OCI-LY7 (cell line): ENCODE data around the gene CADM4. TPM values are rescaled to one million over a fixed set of nuclear protein-coding genes. Genes with fewer than 3 reads are reported as not detected.
"Not testable (repeated sequence)": the region's sequence is repeated elsewhere in the genome, so short reads cannot be mapped to it uniquely, and the experiment has no call there.

Experiments
- BruUV-seq: library from RNA; stranded (reverse); fragments of 400-500 nt; replicated peaks from 2 replicates; lab custom pipeline; 2021; lab: Mats Ljungman, UMichigan
- CTCF ChIA-PET: fragments of 300-600 bp; sonication (Branson Sonifier 250); formaldehyde crosslinking; loops from one replicate; lab custom pipeline; 2022; ENCODE audit warnings: antibody characterized with exemption; ENCODE audit not compliant: unreplicated experiment; lab: Charles Lee
- POLR2A ChIA-PET: fragments of 300-600 bp; sonication (Branson Sonifier 250); formaldehyde crosslinking; loops from one replicate; lab custom pipeline; 2022; ENCODE audit warnings: antibody characterized with exemption; lab: Charles Lee
- DNase-seq: peaks from one replicate; pipeline ENCODE4 v3.0.0-alpha.2; 2015; ENCODE audit warnings: low spot score
- H2AFZ ChIP-seq: fragments of 200-600 bp; sonication (generic), shearing (Covaris generic); 2 replicates; pipeline ENCODE4 v1.6.1; 2014; ENCODE audit warnings: mild to moderate bottlenecking, antibody characterized with exemption, low read length, moderate library complexity
- H3K27ac ChIP-seq: fragments of 200-600 bp; sonication (generic); 2 replicates; pipeline ENCODE4 v1.5.1; 2014; ENCODE audit warnings: mixed run types, low read depth, mild to moderate bottlenecking, moderate library complexity, low read length, inconsistent platforms; ENCODE audit not compliant: poor library complexity, severe bottlenecking
- H3K36me3 ChIP-seq: fragments of 200-600 bp; sonication (generic); 2 replicates; pipeline ENCODE4 v1.6.1; 2014; ENCODE audit warnings: mild to moderate bottlenecking, antibody characterized with exemption, low read length, moderate library complexity, mixed read lengths; ENCODE audit not compliant: insufficient read depth
- H3K4me1 ChIP-seq: fragments of 200-600 bp; sonication (generic); 2 replicates; pipeline ENCODE4 v1.5.1; 2014; ENCODE audit warnings: mild to moderate bottlenecking, low read length; ENCODE audit not compliant: insufficient read depth, poor library complexity, severe bottlenecking
- H3K4me2 ChIP-seq: fragments of 200-600 bp; sonication (generic); 2 replicates; pipeline ENCODE4 v1.6.1; 2014; ENCODE audit warnings: mild to moderate bottlenecking, low read length
- H3K4me3 ChIP-seq: fragments of 200-600 bp; sonication (generic); 2 replicates; pipeline ENCODE4 v1.5.1; 2014; ENCODE audit warnings: mild to moderate bottlenecking, low read depth, low read length; ENCODE audit not compliant: poor library complexity, severe bottlenecking
- H3K79me2 ChIP-seq: fragments of 200-600 bp; sonication (generic); 2 replicates; pipeline ENCODE4 v1.6.1; 2016; ENCODE audit warnings: low read depth, mild to moderate bottlenecking, low read length, moderate library complexity, mixed read lengths; ENCODE audit not compliant: insufficient read depth
- H3K9me2 ChIP-seq: fragments of 200-600 bp; sonication (generic); 2 replicates; pipeline ENCODE4 v1.6.1; 2016; ENCODE audit warnings: mild to moderate bottlenecking, low read length, mixed read lengths; ENCODE audit not compliant: insufficient read depth
- H3K9me3 ChIP-seq: fragments of 200-600 bp; sonication (generic); 2 replicates; pipeline ENCODE4 v1.6.1; 2014; ENCODE audit warnings: mild to moderate bottlenecking, mixed run types, low read length, mixed read lengths
- H4K20me1 ChIP-seq: fragments of 200-600 bp; sonication (generic); 2 replicates; pipeline ENCODE4 v1.6.1; 2014; ENCODE audit warnings: mild to moderate bottlenecking, antibody characterized with exemption, low read length, moderate library complexity, mixed read lengths; ENCODE audit not compliant: insufficient read depth
- CTCF ChIP-seq: fragments of 200-600 bp; sonication (generic); conservative IDR thresholded peaks from 2 replicates; pipeline ENCODE4 v1.5.1; 2014; ENCODE audit warnings: mild to moderate bottlenecking, antibody characterized with exemption, low read length, moderate library complexity, mixed read lengths
- EZH2phosphoT487 ChIP-seq: fragments of 200-600 bp; sonication (generic); IDR thresholded peaks from 2 replicates; pipeline ENCODE4 v1.6.1; 2018; ENCODE audit warnings: low read depth, borderline replicate concordance, mild to moderate bottlenecking, mixed run types, antibody characterized with exemption, low read length, moderate library complexity, mixed read lengths
- intact Hi-C: fragments of 100-400 bp; cut with micrococcal nuclease; formaldehyde crosslinking; loops from one replicate; pipeline ENCODE4 v1.10.0; 2022; ENCODE audit not compliant: unreplicated experiment
- total RNA-seq, 2 experiments: library from RNA; depleted of rRNA in 1 of 2; stranded (reverse); fragments of >200 nt in 1 of 2; shearing (Covaris generic) in 1 of 2; gene quantifications; 2 replicates each; pipeline ENCODE4 v1.2.3, GENCODE V29; 2014 to 2022

CADM4 gene
- total RNA-seq, 2 experiments from 2014 or later, result not detected

GRCh38 chr19:43606569-43607229 is 33.0 kb downstream of the CADM4 start:
- intact Hi-C loops, result no loop called here
- CTCF ChIA-PET, result no interaction called here

GRCh38 chr19:43605875-43606568 is 33.6 kb downstream of the CADM4 start:
- Histone ChIP-seq H2AFZ (no peak overlapping the region), H3K79me2 (no peaks in the 10 kb centered on the region), H3K9me3 (no peaks in the 10 kb centered on the region), H3K27ac (no peak overlapping the region), H3K4me1 (peaks cover 6% of the 10 kb centered on the region), H3K4me3 (no peak overlapping the region), H4K20me1 (no peaks in the 10 kb centered on the region), H3K9me2 (no peaks in the 10 kb centered on the region), H3K4me2 (no peak overlapping the region), H3K36me3 (peaks cover 57% of the 10 kb centered on the region)
- DNase-seq, result no peak
- ChIA-PET CTCF (interaction anchor here (0.5 kb wide), 1 partner anchor 9 kb away, joined by 3 read pairs; no protein-coding TSS in a partner anchor), POLR2A (no interaction called here)
- no TSS peak for BruUV-seq
- intact Hi-C loops, result no loop called here
- TF ChIP-seq EZH2phosphoT487, result no peak
- no peak for TF ChIP-seq CTCF

More at GRCh38 chr19:43606569-43607229, 33.0 kb downstream of the CADM4 start:
- no peak overlapping the region for H3K4me3 ChIP-seq
- no peaks in the 10 kb centered on the region for H3K9me2 ChIP-seq
- no peak overlapping the region for H3K4me2 ChIP-seq
- no peaks in the 10 kb centered on the region for H3K79me2 ChIP-seq
- TF ChIP-seq EZH2phosphoT487 (no peak), CTCF (no peak)
- H3K27ac ChIP-seq, result no peak overlapping the region
- POLR2A ChIA-PET, result no interaction called here
- no peaks in the 10 kb centered on the region for H4K20me1 ChIP-seq
- H3K36me3 ChIP-seq, result peaks cover 54% of the 10 kb centered on the region
- no peak overlapping the region for H2AFZ ChIP-seq
- H3K9me3 ChIP-seq, result no peaks in the 10 kb centered on the region
- BruUV-seq, result no TSS peak
- peaks cover 6% of the 10 kb centered on the region for H3K4me1 ChIP-seq
- DNase-seq, result no peak

DNA sequence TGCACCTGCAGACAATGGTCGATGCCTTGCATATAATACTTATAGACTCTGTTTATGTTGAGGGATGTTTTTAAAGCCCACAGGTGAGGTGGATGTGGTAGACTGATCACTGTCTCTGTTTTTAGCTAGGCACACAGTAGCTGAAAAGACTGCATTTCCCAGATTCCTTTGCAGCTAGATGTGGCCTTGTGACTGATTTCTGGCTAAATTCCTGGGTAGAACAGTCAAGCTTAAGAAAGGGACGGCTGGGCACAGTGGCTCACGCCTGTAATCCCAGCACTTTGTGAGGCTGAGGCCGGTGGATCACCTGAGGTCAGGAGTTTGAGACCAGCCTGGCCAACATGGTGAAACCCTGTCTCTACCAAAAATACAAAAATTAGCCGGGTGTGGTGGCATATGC is 39.3 kb downstream of the CADM4 start:
- CTCF ChIA-PET, BruUV-seq: not testable (repeated sequence)

More for the DNA sequence above, 39.3 kb downstream of the CADM4 start:
- H3K4me2 ChIP-seq, H4K20me1 ChIP-seq, intact Hi-C loops, H3K27ac ChIP-seq, POLR2A ChIA-PET, DNase-seq, H3K9me2 ChIP-seq, H2AFZ ChIP-seq, H3K9me3 ChIP-seq, H3K4me3 ChIP-seq: not testable (repeated sequence)
- Histone ChIP-seq H3K79me2 (peaks cover 30% of the 10 kb centered on the region), H3K36me3 (peaks cover 58% of the 10 kb centered on the region), H3K4me1 (peaks cover 18% of the 10 kb centered on the region)
